GM18909 (cell line): ENCODE results near the gene CHST12.
"Not testable (repeated sequence)": the region's sequence is repeated elsewhere in the genome, so short reads cannot be mapped to it uniquely, and the experiment has no call there.

Experiments used
- ATAC-seq: cut with Tn5 transposase; IDR thresholded peaks from one replicate; pipeline ENCODE4 v1.9.1; 2021; ENCODE audit warnings: mild to moderate bottlenecking; ENCODE audit not compliant: unreplicated experiment, poor library complexity

The CHST12 gene

DNA sequence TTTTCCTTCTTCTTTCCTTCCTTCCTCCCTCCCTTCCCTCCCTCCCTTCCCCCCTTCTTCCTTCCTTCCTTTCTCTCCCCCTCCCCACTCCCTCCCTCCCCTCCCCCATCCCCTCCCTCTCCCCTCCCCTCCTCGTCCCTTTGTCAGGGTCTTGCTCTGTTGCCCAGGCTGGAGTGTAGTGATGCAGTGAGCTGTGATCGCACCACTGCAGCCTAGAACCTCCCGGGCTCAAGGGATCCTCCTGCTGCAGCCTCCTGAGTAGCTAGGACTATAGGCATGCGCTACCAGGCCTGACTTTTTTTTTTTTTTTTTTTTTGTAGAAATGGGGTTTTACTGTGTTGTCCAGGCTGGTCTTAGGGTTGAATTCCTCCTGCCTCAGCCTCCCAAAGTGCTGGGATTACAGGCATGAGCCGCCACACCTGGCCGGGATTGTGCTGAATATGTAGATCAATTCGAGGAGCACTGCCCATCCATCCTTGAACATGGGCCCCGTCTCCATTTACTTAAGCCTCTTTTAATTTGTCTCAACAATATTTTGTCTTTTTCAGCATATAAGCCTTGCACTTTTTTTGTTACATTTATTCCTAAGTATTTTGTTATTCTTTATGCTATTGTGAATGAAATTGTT, 49.3 kb downstream of the CHST12 start:
- ATAC-seq, result no peak

DNA sequence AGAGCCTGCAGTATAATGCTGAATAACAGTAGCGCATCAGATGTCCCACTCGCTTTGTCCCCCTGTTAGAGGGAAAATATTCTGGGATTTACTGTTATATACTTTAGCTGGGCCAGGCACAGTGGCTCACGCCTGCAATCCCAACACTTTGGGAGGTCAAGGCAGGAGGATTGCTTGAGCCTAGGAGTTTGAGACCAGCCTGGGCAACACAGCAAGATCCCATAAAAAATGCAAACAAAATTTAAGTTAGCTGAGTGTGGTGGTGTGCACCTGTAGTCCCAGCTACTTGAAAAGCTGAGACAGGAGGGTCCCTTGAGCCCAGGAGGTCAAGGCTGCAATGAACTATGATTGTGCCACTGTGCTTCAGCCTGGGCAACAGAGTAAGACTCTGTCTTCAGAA, 50.4 kb downstream of the CHST12 start:
- ATAC-seq, result not testable (repeated sequence)

DNA sequence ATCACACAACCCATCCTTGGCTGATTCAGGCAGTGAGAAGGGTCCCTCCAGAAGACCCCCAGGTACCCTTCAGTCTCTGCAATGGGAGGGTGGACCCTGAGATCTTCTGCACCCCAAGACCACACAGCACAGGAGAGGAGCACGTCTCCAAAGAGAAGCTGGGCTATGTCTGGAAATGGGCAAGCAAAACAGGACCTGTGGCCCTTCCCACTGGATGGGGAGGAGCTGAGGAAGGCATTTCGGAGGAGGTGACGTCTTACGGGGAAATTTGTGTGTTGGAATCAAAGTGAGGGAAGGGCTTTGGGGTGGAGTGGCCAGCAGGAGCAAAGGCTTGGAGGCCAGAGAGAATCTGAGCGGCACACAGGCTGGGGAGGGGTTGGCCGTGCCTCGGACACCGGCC, 56.3 kb downstream of the CHST12 start:
- no peak for ATAC-seq

DNA sequence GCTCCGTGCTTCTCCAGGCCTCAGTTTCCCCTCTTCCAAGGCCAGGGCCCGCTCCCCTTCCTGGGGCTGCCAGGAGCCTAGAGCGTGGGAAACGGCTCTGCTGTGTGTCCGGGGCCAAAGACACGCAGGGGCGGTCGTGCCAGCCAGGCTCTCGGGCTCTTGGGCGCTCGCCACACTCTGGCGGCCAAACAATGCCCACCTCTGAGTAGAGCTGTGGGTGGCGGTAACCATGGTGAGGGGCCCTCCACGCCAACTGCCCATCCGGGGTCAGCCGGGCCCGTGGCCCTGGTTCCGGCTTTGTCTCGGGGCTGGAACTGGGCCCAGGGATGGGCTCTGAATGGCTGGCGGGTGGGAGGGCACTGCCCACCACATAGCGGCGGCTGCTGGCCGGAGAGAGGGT, 56.8 kb downstream of the CHST12 start:
- ATAC-seq, result no peak

DNA sequence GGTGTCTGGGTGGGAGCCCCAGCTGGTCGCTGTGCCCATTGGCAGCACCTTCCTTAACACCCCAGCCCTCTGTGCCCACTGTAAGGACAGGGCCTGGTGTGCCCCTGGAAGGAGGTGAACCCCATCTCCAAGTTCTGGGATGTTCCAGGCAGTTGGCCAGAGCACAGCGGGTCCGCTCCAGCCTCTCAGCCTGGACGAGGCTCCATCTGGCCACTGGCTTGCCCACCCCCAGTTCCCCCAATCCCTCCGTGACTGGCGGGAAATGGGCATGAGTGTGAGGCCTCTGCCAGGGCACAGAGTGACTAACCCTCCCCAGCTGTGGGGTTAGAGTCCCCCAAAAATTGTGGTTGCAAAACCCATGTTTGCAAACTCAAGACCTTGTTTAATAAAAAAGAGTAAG, 57.2 kb downstream of the CHST12 start:
- ATAC-seq, result no peak

DNA sequence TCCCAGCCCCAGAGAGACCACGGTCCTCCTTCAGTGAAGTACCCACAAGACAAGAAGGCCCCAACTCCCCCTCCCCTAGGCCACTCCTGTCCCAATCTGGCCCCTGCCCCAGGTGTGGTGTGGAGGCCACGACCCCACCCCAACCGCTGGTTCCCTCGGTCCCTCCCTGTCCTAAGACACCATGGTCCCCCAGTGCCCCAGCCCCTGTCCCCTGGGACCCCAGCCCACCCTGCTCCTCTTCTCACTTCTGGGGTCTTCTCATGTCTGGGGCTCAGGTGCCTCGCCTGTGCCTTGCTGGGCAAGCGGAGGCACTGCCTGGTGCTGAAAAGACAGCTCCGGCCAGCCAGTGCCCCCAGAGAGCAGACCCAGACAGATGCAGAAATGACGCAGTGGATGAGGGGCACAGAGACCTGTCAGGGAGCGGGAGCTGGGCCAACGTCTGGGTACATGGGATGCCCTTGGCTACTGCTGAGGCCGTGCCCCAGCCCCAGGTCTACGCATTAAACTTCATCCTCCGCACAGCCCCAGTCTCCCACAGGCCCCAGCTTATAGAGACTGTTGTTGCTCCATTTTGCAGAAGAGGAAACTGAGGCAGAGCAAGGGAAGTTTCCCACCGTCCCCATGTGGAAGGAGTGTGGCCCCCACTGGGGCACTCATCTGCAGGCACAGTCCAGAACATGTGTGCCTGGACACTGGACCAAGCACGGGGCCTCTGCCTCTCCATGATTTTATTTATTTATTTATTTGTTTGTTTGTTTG, 58.0 kb downstream of the CHST12 start:
- no peak for ATAC-seq

DNA sequence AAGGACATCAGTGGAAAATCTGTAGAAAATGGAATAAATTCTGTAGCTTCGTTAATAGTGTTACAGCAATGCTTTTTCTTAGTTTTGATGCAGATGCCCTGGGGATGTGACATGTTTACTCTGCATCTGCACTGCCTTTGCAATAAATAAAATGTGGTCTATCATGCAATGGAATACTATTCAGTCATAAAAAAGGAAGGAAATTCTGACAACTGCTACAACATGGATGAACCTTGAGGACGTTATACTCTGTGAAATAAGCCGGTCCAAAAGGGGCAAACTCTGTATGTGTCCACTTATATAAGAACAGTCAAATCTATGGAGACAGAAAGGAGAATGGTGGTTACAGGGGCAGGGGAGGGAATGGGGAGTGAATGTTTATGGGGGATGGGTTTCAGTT, 59.3 kb downstream of the CHST12 start:
- ATAC-seq, result no peak

DNA sequence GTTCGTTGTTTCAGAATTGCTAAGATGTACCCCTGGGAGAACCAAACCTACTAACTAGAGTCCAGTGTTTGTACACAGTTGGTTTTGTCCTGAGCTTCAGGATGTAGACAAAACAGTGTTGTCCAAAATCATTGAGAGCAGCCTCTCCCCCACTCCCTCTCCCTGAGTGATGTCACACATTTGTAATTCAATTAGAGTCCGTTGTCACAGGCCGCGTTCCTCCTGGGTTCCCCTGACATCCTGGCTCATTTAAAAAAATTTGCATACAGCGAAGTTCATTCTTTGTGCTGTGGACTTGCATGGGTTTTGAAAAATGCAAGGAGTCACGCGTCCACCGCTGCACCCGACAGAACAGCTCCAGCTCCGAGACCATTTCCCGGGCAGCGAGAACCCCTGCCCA, 62.5 kb downstream of the CHST12 start:
- no peak for ATAC-seq

DNA sequence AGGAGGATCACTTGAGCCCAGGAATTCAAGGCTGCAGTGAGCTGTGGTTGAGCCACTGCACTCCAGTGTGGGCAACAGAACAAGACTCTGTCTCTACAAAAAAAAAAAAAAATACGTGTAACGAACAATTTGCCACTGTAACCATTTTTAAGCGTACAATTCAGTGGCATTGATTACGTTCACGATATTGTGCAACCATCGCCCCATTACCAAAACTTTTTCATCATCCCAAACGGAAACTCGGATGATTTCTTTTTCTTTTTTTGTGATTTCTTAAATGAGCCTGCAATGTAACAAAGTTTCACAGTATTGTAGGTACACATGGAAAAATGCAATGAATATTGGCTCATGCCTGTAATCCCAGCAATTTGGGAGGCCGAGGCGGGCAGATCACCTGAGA, 63.3 kb downstream of the CHST12 start:
- no peak for ATAC-seq

DNA sequence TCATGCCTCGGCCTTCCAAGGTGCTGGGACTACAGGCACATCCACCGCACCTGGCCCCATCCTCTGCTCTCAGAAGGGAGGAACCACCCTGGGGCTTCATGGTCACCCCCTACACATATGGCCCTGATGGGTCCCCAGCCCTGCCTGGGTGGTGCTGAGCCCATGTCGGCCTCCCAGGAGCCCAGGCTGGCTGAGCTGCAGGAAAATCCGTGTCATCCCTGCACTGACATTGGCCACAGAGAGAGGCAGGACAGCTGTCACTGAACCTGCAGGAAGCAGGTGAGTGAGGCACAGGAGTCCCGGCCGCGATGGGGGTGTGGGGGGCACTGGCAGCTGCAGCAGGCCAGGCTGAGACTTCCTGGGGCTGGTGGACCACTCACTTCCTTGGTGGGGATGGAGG, 64.8 kb downstream of the CHST12 start:
- no peak for ATAC-seq

DNA sequence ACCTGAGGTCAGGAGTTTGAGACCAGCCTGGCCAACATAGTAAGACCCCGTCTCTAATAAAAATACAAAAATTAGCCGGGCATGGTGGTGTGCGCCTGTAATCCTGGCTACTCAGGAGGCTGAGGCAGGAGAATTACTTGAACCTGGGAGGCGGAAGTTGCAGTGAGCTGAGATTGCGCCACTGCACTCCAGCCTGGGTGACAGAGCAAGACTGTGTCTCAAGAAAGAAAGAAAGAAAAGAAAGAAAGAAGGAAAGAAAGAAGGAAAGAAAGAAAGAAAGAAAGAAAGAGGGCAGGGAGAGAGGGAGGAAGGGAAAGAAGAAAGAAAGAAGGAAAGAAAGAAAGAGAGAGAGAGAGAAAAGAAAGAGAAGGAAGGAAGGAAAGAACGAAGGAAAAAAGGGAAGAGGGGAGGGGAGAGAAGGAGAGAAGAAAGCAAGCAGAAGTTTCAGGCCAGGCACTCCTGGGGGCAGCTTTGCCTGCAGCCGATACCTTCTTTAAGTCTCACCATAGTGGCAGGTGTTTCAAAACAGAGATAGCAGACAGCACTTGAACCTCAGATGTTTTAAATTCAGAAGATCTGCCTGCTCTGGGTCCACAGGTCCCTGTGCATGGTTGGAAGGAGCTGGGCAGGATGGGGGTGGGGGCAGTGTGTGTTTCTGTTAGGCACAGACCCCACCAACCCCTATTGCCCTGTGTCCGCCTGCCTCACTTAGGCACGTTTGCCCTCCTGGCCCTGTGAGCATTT, 66.2 kb downstream of the CHST12 start:
- not testable (repeated sequence) for ATAC-seq

DNA sequence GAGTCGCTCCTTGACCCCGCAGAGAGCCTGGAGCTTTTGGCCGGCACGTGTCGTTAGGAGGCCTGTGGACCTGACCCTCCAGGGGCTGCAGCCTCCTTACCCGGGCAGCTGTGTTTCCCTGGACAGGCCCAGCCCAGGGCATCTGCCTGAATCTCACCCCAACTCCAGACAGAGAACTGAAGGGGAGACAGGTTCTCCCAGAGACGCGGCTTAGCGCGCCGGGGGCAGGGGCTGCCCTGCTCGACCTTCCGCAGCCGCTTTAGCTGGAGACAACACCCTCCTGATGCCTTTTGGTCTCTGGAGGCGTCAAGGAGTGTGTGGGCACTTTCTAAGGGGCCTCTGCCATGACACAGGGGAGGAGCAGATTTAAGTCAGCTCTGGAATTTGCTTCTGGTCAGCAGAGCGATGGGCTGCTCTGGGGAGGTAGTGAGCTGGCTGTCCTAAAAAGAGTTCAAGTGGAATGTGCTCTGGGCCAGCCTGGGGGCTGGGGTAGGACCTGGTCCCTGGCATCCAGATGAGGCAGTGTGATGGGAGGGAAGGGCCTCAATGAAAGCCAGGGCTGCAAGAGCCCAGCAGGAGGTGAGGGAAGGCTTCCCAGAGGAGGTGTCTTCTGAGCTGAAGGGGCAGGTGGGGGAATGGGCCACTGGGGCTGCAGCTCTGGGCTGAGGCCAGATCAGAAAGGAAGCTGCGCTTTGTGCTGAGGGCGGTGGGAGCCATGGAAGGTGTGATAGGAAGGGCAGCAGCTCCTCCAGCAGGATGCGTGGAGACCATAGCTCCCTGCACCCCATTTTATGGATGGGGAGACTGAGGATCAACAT, 67.0 kb downstream of the CHST12 start:
- no peak for ATAC-seq

DNA sequence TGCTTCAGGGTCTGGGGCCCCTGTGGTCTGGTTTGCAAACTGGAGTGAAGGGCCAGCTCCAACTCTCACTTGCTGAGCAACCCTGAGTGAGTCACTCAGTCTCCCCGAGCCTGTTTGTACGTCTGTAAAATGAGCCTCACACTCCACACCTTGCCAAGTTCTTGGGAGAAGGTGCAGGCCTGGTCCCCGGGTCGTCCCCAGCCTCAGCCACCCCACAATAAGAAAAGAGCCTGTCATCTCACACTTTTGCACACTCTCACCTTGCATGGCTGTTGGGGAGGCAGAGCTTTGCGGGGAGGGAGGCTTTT, 67.6 kb downstream of the CHST12 start:
- no peak for ATAC-seq

DNA sequence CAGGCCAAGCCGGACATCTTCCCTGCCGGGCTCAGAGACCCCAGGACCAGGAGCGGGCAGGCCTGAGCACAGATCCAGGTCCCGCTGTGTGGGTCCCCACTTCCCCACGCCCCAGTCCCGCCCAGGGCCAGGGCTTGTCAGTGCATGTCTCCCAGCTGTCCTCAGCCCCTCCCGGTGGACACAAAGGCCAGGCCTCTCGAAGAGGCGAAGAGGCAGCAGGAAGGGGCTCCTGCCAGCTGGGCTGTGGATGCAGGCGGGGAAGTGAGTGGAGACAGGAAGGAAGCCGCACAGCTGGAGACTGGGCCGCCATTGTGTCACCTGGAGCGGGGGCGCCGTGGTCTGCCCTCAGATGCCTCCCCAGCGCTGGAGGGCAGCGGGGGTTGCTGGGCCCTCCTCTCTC, 68.0 kb downstream of the CHST12 start:
- no peak for ATAC-seq

DNA sequence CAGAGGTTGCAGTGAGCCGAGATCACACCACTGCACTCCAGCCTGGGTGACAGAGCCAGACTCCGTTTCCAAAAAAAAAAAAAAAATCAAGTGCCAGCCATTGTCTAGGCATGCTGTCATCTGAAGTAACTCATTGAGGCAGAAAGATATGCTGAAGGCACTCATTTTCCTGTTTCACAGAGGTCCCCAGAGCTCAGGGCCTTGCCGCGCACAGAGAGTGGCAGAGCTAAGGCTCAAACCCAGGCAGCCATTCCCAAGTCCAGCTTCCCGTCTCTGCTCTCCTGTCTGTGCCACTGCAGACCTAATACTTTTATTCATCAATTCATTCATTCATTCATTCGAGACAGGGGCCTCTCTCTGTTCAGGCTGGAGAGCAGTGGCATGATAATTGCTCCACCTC, 69.3 kb downstream of the CHST12 start:
- ATAC-seq, result no peak

DNA sequence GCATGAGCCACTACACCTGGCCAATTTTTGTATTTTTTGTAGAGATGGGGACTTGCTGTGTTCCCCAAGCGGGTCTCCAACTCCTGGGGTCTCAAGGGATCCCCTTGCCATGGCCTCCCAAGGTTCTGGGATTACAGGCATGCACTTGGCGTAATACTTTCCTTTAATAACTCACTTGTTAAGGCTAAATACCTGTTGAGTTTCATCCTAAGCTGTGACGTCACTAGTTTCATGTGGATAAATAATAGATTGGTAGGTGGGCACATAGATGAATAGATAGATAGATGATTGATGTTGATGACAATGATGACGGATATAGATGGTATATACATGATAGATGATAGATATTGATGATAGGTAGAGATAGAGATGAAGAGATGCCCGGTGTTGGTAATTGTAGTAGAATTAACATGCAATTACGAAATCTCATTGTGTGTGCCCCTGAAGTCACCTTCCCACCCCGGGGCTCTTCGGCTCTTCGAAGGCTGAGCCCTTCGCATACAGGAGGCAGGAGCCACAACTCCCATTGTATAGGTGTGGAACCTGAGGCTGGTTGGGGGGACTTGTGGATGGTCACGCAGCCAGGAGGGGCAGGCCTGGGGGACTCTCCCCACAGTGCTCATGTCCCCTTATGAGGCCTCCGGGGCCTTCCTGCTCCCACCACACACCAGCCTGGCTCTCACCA, 70.2 kb downstream of the CHST12 start:
- no peak for ATAC-seq

DNA sequence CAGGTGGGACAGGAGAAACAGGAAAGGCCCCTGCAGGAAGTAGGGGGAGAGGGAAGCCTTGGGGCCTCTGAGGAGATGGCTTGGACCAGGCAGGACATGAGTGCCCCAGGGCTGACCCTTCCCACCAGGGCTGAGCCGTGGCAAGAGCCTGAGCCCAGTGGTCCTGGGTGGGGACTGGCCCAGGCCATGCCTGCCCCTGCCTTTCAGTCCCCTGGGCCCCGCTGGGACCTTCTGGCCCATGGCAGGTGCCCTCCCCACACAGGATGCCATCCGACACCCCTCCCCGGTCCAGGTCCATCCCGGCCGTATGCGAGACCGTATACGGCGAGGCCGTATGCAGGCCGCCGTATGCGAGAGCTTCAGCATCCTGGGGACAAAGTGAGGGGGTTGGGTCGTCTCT, 70.8 kb downstream of the CHST12 start:
- ATAC-seq, result no peak

DNA sequence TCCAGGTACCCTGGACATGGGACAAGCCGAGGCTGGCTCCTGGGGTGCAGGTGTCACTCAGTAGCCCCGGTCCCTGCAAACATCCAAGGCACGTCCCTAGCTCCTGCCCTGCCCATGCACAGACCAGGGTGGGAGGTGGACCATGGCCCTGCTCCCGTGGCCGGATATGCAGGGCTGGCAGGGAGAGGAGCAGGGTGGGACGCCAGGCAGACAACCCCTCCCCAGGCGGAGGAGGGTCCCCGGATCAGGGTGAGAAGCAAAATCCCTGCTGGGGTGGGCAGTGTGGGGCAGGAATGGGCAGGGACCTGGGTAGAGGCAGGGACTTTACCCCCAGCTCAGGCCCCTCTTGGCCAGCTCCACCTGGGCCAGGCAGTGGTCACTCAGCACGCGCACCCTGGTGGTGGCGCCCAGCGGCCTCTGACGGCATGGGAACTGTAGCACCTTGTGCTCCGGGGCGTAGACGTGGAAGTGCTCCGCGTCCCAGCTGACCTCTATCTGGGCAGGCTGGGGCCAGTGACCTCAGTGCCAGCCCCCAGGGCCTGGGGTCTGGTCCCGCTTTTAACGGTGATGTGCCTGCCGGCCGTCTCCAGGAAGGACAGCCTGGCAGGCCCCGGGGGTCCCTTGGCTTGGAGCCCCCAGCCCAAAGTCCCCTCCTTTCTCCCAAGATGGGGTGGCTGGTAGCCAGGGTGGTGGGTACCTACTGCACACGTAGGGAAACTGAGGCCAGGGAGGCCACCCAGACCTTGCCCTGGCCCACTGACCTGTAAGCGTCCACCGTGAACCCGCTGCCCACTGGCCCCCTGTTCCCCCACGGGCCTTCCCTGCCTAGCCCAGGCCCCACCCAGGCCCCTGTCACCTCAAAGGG, 71.6 kb downstream of the CHST12 start:
- no peak for ATAC-seq

DNA sequence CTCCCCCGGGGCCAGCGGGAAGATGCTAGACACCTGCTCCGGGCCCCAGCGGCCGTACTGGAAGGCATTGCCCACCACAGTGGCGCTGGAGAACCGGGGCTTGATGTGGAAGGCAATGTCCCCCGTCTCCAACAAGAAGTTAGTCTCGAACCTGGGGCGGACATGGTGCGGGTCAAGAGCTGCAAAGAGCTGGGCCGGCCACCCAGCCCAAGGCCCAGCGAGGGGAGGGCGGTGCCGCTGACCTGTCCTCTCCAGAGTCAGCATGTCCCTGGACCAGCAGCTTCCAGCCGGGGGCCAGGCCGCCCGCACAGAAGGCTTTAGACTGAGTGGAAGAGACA, 72.2 kb downstream of the CHST12 start:
- ATAC-seq, result no peak

DNA sequence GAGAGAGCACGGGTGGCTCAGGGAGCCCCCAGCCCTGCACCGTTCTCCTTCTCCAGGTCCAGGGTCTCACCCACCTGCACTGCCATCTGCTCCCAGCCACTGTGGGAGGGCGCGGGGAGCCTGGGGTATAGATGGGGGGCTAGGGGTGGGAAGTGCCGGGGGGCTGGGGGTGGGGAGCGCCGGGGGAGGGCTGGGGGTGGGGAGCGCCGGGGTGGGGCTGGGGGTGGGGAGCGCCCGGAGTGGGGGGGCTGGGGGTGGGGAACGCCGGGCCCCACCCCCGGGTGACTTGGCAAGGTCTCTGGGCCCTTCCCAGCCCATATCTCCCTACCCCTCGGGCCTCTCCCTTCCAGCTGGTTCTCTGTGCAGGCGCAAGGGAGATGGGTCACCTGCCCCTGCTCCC, 72.9 kb downstream of the CHST12 start, which contains the start of gene GRIFIN:
TSS of gene GRIFIN (minus strand) at position 101 of the 400 bp plus-strand sequence. CDS start at position 86, 15 bp downstream.
- ATAC-seq, result no peak
